ENCODE data around the gene CEP152. TPM values are rescaled to one million over a fixed set of nuclear protein-coding genes. Genes with fewer than 3 reads are reported as not detected.

The CEP152 gene
- polyA plus RNA-seq, 1 donor from 2014 or later, result 1.3 TPM

DNA sequence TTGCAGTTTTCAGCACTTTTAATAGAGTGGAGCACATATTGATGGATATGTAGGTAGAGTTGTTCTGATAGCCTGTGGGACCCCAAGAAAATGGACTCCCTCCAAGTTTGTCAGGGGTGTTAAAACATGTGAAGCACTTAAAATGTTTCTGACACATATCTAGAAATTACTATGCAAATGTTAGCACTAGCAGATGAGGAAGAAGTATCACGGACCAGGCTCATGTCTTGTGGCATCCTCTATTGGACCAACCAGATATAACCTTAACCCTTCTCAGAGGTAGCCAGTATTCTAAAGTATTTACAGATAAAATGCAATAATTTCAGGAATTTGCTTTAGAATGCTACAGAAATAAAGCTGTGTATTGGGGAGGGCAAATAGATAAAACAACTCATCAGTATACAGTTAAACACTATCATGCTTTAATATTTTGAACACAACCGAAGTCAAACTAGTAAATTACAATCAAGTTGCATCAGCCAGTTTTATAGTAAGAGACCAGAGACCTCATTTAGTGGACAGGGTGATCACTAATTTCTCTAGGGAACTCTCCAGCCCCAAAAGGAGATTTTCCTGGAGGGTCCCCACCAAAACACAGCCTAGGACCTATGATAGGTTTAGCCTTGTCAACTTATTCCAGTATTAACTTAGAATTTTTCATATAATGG is 108.2 kb downstream of the CEP152 start (continued):
- TF ChIP-seq, protein P1, sequence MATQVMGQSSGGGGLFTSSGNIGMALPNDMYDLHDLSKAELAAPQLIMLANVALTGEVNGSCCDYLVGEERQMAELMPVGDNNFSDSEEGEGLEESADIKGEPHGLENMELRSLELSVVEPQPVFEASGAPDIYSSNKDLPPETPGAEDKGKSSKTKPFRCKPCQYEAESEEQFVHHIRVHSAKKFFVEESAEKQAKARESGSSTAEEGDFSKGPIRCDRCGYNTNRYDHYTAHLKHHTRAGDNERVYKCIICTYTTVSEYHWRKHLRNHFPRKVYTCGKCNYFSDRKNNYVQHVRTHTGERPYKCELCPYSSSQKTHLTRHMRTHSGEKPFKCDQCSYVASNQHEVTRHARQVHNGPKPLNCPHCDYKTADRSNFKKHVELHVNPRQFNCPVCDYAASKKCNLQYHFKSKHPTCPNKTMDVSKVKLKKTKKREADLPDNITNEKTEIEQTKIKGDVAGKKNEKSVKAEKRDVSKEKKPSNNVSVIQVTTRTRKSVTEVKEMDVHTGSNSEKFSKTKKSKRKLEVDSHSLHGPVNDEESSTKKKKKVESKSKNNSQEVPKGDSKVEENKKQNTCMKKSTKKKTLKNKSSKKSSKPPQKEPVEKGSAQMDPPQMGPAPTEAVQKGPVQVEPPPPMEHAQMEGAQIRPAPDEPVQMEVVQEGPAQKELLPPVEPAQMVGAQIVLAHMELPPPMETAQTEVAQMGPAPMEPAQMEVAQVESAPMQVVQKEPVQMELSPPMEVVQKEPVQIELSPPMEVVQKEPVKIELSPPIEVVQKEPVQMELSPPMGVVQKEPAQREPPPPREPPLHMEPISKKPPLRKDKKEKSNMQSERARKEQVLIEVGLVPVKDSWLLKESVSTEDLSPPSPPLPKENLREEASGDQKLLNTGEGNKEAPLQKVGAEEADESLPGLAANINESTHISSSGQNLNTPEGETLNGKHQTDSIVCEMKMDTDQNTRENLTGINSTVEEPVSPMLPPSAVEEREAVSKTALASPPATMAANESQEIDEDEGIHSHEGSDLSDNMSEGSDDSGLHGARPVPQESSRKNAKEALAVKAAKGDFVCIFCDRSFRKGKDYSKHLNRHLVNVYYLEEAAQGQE (IDR thresholded peaks at IDR 0.05; ENCODE audit: borderline replicate concordance), result no peak

DNA sequence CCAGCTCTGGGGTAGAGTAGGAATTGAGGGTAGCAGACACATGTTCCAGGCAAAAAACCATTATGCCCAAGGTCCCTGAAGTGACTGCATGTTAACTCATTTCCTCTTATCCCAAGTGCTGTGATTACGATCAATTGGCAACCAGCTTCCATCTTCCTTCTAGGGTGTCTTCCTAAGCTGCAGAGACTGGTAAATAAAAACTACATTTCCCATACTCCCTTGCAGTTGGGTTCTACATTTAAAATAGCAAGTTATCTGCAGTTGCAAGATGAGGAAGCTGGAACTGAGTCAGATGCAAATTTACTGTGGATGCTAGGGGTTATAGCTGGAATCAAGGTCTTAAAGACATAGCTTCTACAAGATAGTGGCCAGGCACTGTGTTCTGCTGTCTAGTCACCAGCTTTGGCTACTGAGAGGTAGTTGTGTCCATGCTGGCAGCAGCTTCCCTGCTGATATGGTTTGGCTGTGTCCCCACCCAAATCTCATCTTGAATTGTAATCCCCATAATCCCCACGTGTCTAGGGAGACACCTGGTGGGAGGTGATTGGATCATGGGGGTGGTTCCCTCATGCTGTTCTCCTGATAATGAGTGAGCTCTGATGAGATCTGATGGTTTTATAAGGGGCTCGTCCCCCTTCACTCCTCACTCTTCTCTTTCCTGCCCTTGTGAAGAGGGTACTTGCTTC is 114.1 kb downstream of the CEP152 start:
- no peak for TF ChIP-seq TAF1 (IDR thresholded peaks at IDR 0.05; ENCODE audit: low read depth)
- TF ChIP-seq RAD21 (conservative IDR thresholded peaks at IDR 0.05), result no peak
- TF ChIP-seq EZH2 (IDR thresholded peaks at IDR 0.05; ENCODE audit: borderline replicate concordance, insufficient read depth, low read length, poor library complexity, severe bottlenecking), result no peak
- TF ChIP-seq, protein P2, sequence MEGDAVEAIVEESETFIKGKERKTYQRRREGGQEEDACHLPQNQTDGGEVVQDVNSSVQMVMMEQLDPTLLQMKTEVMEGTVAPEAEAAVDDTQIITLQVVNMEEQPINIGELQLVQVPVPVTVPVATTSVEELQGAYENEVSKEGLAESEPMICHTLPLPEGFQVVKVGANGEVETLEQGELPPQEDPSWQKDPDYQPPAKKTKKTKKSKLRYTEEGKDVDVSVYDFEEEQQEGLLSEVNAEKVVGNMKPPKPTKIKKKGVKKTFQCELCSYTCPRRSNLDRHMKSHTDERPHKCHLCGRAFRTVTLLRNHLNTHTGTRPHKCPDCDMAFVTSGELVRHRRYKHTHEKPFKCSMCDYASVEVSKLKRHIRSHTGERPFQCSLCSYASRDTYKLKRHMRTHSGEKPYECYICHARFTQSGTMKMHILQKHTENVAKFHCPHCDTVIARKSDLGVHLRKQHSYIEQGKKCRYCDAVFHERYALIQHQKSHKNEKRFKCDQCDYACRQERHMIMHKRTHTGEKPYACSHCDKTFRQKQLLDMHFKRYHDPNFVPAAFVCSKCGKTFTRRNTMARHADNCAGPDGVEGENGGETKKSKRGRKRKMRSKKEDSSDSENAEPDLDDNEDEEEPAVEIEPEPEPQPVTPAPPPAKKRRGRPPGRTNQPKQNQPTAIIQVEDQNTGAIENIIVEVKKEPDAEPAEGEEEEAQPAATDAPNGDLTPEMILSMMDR (IDR thresholded peaks at IDR 0.05; ENCODE audit: poor library complexity, severe bottlenecking), result no peak
- no peak for TF ChIP-seq EP300 (conservative IDR thresholded peaks at IDR 0.05; ENCODE audit: poor library complexity, severe bottlenecking)
- TF ChIP-seq MXI1 (conservative IDR thresholded peaks at IDR 0.05; ENCODE audit: poor library complexity, severe bottlenecking), result no peak
- TF ChIP-seq SMC3 (conservative IDR thresholded peaks at IDR 0.05; ENCODE audit: poor library complexity), result no peak
- TF ChIP-seq, protein P1 (IDR thresholded peaks at IDR 0.05; ENCODE audit: borderline replicate concordance), result no peak
- no peak for TF ChIP-seq POLR2AphosphoS5 (IDR thresholded peaks at IDR 0.05)
- no peak overlapping the region for H2AFZ ChIP-seq (ENCODE audit: low read depth, low read length)

More for the DNA sequence above, 114.1 kb downstream of the CEP152 start:
- Histone ChIP-seq H3K79me2 (replicated peaks; ENCODE audit: insufficient read depth, low read length) (no peaks in the 10 kb centered on the region), H3F3A (ENCODE audit: insufficient read depth, low read length, poor library complexity, severe bottlenecking) (no peaks in the 10 kb centered on the region), H3K9ac (ENCODE audit: low read length) (no peak overlapping the region), H3K9me2 (ENCODE audit: insufficient read depth, low read length) (no peaks in the 10 kb centered on the region), H3K27ac (ENCODE audit: low read length) (no peak overlapping the region), H3K4me2 (ENCODE audit: low read length) (no peak overlapping the region), H3K9me3 (ENCODE audit: low read length) (no peaks in the 10 kb centered on the region), H3K27me3 (ENCODE audit: insufficient read depth, low read depth, low read length) (no peaks in the 10 kb centered on the region), H3K4me3 (ENCODE audit: low read length) (no peak overlapping the region), H3K36me3 (ENCODE audit: insufficient read depth, low read length) (no peaks in the 10 kb centered on the region), H4K20me1 (ENCODE audit: insufficient read depth) (no peaks in the 10 kb centered on the region)

Data from neural cell (in vitro differentiated cells).